Uterus (tissue), 4 donors: Measurements from ENCODE around the gene ALKBH8. TPM values are rescaled to one million over a fixed set of nuclear protein-coding genes. Genes with fewer than 3 reads are reported as not detected.
"Not testable (repeated sequence)": the region's sequence is repeated elsewhere in the genome, so short reads cannot be mapped to it uniquely, and the experiment has no call there.

Experiments used
- DNase-seq, 2 donors: peaks; one replicate each; pipeline ENCODE4 v3.0.0-alpha.2; 2019 to 2020
- H3K27ac ChIP-seq, 2 donors: fragments of 200-600 bp; sonication (generic); 1 replicate in 1 of 2; 2 replicates in 1 of 2; pipeline ENCODE4 v1.5.1; 2016 to 2018
- H3K27me3 ChIP-seq, 2 donors: fragments of 200-600 bp; sonication (generic); one replicate each; pipeline ENCODE4 v1.5.1; 2018 to 2019; ENCODE audit warnings: control low read depth in 1 of 2
- H3K36me3 ChIP-seq, 2 donors: fragments of 200-600 bp; sonication (generic); one replicate each; pipeline ENCODE4 v1.5.1; 2019; ENCODE audit warnings: control low read depth in 1 of 2
- H3K4me1 ChIP-seq, 2 donors: fragments of 200-600 bp; sonication (generic); one replicate each; pipeline ENCODE4 v1.5.1; 2018 to 2019; ENCODE audit warnings: control low read depth in 1 of 2
- H3K4me3 ChIP-seq, 2 donors: fragments of 200-600 bp; sonication (generic); 1 replicate in 1 of 2; 2 replicates in 1 of 2; pipeline ENCODE4 v1.5.1; 2018 to 2019; ENCODE audit warnings: mild to moderate bottlenecking in 1 of 2
- H3K9me3 ChIP-seq, 2 donors: fragments of 200-600 bp; sonication (generic); one replicate each; pipeline ENCODE4 v1.5.1; 2019; ENCODE audit warnings: control low read depth in 1 of 2
- CTCF ChIP-seq, 4 experiments: fragments of 200-600 bp in 2 of 4; fragments of 450-650 bp in 2 of 4; sonication (generic) in 2 of 4; IDR thresholded peaks; one replicate each; pipeline ENCODE4 v1.5.1; 2016 to 2019; ENCODE audit warnings: antibody characterized with exemption in 4 of 4, mild to moderate bottlenecking in 2 of 4, moderate library complexity in 1 of 4
- POLR2A ChIP-seq, 2 donors: fragments of 450-650 bp; IDR thresholded peaks; one replicate each; pipeline ENCODE4 v1.6.1; 2016; ENCODE audit warnings: antibody characterized with exemption in 2 of 2, mild to moderate bottlenecking in 1 of 2, moderate library complexity in 1 of 2
- intact Hi-C: fragments of 100-400 bp; cut with DNase I; formaldehyde crosslinking; loops from one replicate; pipeline ENCODE4 v1.15.1; 2023; ENCODE audit warnings: low total_unique reads
- total RNA-seq, 4 donors: library from RNA; depleted of rRNA in 3 of 4; stranded (reverse); fragments of >200 nt in 3 of 4; gene quantifications; one replicate each; pipeline versions ENCODE4 v1.1.0 to v1.2.4, GENCODE V29; 2014 to 2023
- donor health status: DM: yes; HTN: yes; CAD: no.

Gene ALKBH8
- total RNA-seq, 4 donors from 2014 or later, result 5.1 to 26.1 (median 7.4) TPM

GRCh38 chr11:107587306-107587979 lies 21.9 kb upstream of the ALKBH8 start:
- no peak for DNase-seq
- no peak overlapping the region for H3K27ac ChIP-seq
- no peak for TF ChIP-seq POLR2A (IDR thresholded peaks at IDR 0.05)
- no peak for TF ChIP-seq CTCF (IDR thresholded peaks at IDR 0.05)
- H3K27me3 ChIP-seq, result no peaks in the 10 kb centered on the region
- H3K4me1 ChIP-seq, result peaks cover 0 to 3% of the 10 kb centered on the region in 2 donors
- intact Hi-C loops, result no loop called here
- H3K36me3 ChIP-seq, result no peaks in the 10 kb centered on the region
- H3K4me3 ChIP-seq, result no peak overlapping the region
- H3K9me3 ChIP-seq, result no peaks in the 10 kb centered on the region

DNA sequence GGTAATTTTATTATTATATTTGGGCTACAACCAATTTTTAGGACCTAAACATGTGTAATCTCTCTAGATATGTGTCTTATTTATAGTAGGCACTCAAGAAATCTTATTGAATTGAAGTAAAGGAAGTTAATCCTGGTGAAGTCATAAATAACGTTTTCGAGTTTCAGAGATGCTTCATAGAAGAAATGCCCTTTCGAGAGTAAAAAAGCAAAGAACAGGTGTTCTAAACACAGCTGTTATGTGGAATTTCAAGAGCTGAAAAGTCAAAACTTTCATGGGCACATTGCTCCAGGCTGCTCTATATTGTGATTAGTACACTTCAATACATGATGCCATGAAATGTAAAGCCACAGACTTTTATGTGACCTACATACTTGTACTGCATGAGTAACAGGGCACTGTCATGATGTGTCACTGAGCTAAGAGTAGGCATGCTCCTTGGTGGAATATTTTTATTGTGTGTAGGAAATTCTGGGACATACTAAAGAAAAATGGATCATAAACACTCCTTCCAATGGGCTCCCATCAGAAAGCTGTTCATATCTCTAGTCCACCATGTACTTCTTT lies 18.2 kb upstream of the ALKBH8 start:
- no peak for DNase-seq
- H3K36me3 ChIP-seq, result no peaks in the 10 kb centered on the region
- H3K9me3 ChIP-seq, result no peaks in the 10 kb centered on the region
- H3K4me1 ChIP-seq, result no peaks in the 10 kb centered on the region
- intact Hi-C loops, result no loop called here
- H3K27me3 ChIP-seq, result no peaks in the 10 kb centered on the region
- TF ChIP-seq CTCF (IDR thresholded peaks at IDR 0.05) (no peak), POLR2A (IDR thresholded peaks at IDR 0.05) (no peak)
- no peak overlapping the region for H3K27ac ChIP-seq
- no peak overlapping the region for H3K4me3 ChIP-seq

DNA sequence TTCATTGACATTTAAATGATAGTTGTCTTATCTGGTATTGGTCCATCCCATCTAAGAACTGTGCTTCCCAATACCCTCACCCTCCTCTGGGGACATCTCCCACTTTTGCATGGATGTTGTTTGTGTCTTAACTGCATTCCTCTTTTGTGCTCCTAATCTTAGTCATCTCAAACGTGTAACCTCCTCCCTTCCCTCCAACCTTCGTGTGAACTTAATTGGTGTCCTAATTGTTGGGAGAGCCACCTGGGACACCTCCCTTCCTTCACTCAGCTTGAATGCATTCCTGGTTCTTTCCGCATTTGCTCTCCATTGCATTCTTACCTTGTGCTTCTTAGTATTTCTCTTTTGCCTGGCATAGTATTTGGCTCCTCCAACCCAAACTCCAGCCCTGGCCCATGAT lies 15.6 kb upstream of the ALKBH8 start:
- Histone ChIP-seq H3K27ac (no peak overlapping the region), H3K36me3 (no peaks in the 10 kb centered on the region), H3K4me3 (no peak overlapping the region), H3K4me1 (no peaks in the 10 kb centered on the region), H3K9me3 (no peaks in the 10 kb centered on the region), H3K27me3 (no peaks in the 10 kb centered on the region)
- intact Hi-C loops, result no loop called here
- DNase-seq, result no peak
- no peak for TF ChIP-seq POLR2A (IDR thresholded peaks at IDR 0.05)
- TF ChIP-seq CTCF (IDR thresholded peaks at IDR 0.05), result no peak

DNA sequence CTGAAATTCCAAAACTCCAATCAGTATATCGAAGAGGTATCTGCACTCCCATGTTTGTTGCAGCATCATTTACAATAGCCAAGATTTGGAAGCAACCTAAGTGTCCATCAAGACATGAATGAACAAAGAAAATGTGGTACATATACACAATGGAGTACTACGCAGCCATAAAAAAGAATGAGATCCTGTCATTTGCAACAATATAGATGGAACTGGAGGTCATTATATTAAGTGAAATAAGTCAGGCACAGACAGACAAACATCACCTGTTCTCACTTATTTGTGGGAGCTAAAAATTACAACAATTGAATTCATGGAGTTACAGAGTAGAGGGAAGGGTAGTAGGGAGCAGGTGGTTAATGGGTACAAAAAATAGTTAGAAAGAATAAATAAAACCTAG lies 13.6 kb upstream of the ALKBH8 start:
- H3K36me3 ChIP-seq, H3K27ac ChIP-seq, H3K9me3 ChIP-seq, H3K27me3 ChIP-seq, H3K4me3 ChIP-seq, H3K4me1 ChIP-seq, intact Hi-C loops, DNase-seq: not testable (repeated sequence)

GRCh38 chr11:107577346-107577711 lies 11.8 kb upstream of the ALKBH8 start:
- intact Hi-C loops, result no loop called here
- Histone ChIP-seq H3K27ac (no peak overlapping the region), H3K4me3 (no peak overlapping the region)

More at GRCh38 chr11:107577346-107577711, 11.8 kb upstream of the ALKBH8 start:
- no peaks in the 10 kb centered on the region for H3K4me1 ChIP-seq
- H3K27me3 ChIP-seq, result no peaks in the 10 kb centered on the region
- no peaks in the 10 kb centered on the region for H3K36me3 ChIP-seq
- DNase-seq, result no peak
- TF ChIP-seq CTCF (IDR thresholded peaks at IDR 0.05), result no peak
- TF ChIP-seq POLR2A (IDR thresholded peaks at IDR 0.05), result no peak
- H3K9me3 ChIP-seq, result no peaks in the 10 kb centered on the region
